Parathyroid adenoma (tissue), 2 donors: ENCODE data around the gene MAP2.

ENCODE experiments used
- H2AFZ ChIP-seq: fragments of 300-600 bp; sonication (generic); one replicate; pipeline ENCODE4 v1.7.0; 2017; ENCODE audit warnings: antibody characterized with exemption, mild to moderate bottlenecking
- H3K27ac ChIP-seq: fragments of 300-600 bp; sonication (generic); one replicate; pipeline ENCODE4 v1.7.0; 2017
- H3K27me3 ChIP-seq: fragments of 300-600 bp; sonication (generic); one replicate; pipeline ENCODE4 v1.7.0; 2017; ENCODE audit warnings: low read length; ENCODE audit not compliant: control insufficient read depth, insufficient read depth
- H3K36me3 ChIP-seq: fragments of 300-600 bp; sonication (generic); one replicate; pipeline ENCODE4 v1.7.0; 2017; ENCODE audit warnings: low read length; ENCODE audit not compliant: control insufficient read depth, insufficient read depth
- H3K4me1 ChIP-seq: fragments of 300-600 bp; sonication (generic); one replicate; pipeline ENCODE4 v1.7.0; 2017; ENCODE audit warnings: control low read depth
- H3K4me2 ChIP-seq: fragments of 300-600 bp; sonication (generic); one replicate; pipeline ENCODE4 v1.7.0; 2017; ENCODE audit warnings: low read length
- H3K4me3 ChIP-seq: fragments of 300-600 bp; sonication (generic); one replicate; pipeline ENCODE4 v1.7.0; 2017; ENCODE audit warnings: low read depth, low read length
- H3K79me2 ChIP-seq: fragments of 300-600 bp; sonication (generic); one replicate; pipeline ENCODE4 v1.7.0; 2017; ENCODE audit warnings: control low read depth
- H3K9ac ChIP-seq: fragments of 300-600 bp; sonication (generic); one replicate; pipeline ENCODE4 v1.7.0; 2017; ENCODE audit warnings: mild to moderate bottlenecking
- H3K9me3 ChIP-seq: fragments of 300-600 bp; sonication (generic); one replicate; pipeline ENCODE4 v1.7.0; 2017; ENCODE audit warnings: low read length; ENCODE audit not compliant: control insufficient read depth
- CTCF ChIP-seq: fragments of 300-600 bp; sonication (generic); IDR thresholded peaks from one replicate; pipeline ENCODE4 v1.7.0; 2017; ENCODE audit warnings: antibody characterized with exemption, mild to moderate bottlenecking
- donor health status: primary hyperparathyroidism.

MAP2 gene

DNA sequence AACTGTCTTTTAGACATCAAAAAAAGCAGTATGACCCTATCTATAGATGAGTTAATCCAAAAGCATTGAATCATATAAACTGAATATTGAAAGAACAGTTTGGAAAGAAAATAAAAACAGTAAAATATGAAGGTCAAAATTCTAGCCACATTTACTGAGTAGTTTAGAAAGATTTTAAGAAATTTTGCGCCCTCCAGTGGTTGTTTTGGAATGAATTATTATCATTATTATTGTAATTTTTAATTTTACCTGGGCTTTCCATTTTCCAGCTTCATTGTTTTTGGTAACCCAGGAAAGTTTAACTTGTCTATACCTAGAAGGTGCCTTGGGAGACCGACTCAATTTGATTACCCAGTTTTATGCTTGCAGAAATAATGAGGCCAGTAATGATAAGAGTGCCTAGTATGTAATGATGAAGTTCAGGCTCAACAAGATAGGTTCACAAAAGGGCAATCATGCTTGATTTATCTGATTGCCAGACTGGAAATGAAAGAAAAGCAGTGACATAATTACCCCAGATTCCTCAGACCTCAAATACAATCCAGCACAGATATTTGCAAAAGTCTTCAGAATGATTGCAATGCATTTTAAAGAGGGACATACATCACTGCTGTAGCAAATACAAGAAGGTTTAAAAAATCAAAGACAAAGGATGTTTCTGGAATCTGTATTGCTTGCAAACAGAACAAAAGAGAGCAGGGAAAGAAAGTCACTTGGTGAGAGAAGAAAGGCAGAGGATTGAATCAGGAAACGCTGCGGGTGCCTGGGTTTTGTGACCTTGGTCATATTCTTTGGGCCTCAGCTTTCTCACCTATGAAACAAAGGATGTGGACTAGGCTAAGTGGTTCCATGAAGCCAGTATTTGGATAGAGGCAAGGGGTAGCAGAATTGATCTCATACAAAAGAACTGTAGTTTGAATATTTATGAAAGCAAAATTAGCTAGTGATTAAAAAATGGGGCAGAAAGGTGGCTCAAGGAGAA, 153.8 kb downstream of the MAP2 start:
- no peak overlapping the region for H2AFZ ChIP-seq
- H3K27ac ChIP-seq: no peak overlapping the region
- no peak overlapping the region for H3K4me3 ChIP-seq
- TF ChIP-seq CTCF: peak; percentile 10
- no peak overlapping the region for H3K4me2 ChIP-seq
- H3K9me3 ChIP-seq: no peaks in the 10 kb centered on the region
- H3K79me2 ChIP-seq: no peaks in the 10 kb centered on the region
- no peaks in the 10 kb centered on the region for H3K36me3 ChIP-seq
- H3K27me3 ChIP-seq: no peaks in the 10 kb centered on the region
- no peaks in the 10 kb centered on the region for H3K4me1 ChIP-seq
- H3K9ac ChIP-seq: no peak overlapping the region

- H2AFZ ChIP-seq: no peak overlapping the region
- H3K27ac ChIP-seq: no peak overlapping the region
- H3K9ac ChIP-seq: no peak overlapping the region
Measured at GRCh38 chr2:209578394-209579001, 154.7 kb downstream of the MAP2 start.

GRCh38 chr2:209579230-209579749, 155.4 kb downstream of the MAP2 start:
- Histone ChIP-seq H3K4me1 (no peaks in the 10 kb centered on the region), H2AFZ (peak overlapping the region; percentile 10), H3K4me3 (no peak overlapping the region), H3K27ac (no peak overlapping the region), H3K79me2 (no peaks in the 10 kb centered on the region), H3K9ac (no peak overlapping the region), H3K36me3 (no peaks in the 10 kb centered on the region), H3K4me2 (no peak overlapping the region), H3K9me3 (no peaks in the 10 kb centered on the region), H3K27me3 (no peaks in the 10 kb centered on the region)
- TF ChIP-seq CTCF: no peak

More at GRCh38 chr2:209578394-209579001, 154.7 kb downstream of the MAP2 start:
- H3K4me2 ChIP-seq: no peak overlapping the region
- H3K4me1 ChIP-seq: no peaks in the 10 kb centered on the region
- no peaks in the 10 kb centered on the region for H3K9me3 ChIP-seq
- TF ChIP-seq CTCF: no peak
- no peak overlapping the region for H3K4me3 ChIP-seq
- H3K79me2 ChIP-seq: no peaks in the 10 kb centered on the region
- H3K36me3 ChIP-seq: no peaks in the 10 kb centered on the region
- H3K27me3 ChIP-seq: no peaks in the 10 kb centered on the region

- Histone ChIP-seq H3K9ac (no peak overlapping the region), H2AFZ (no peak overlapping the region), H3K4me1 (no peaks in the 10 kb centered on the region), H3K4me3 (no peak overlapping the region), H3K79me2 (no peaks in the 10 kb centered on the region), H3K27me3 (no peaks in the 10 kb centered on the region), H3K9me3 (no peaks in the 10 kb centered on the region), H3K36me3 (no peaks in the 10 kb centered on the region), H3K27ac (no peak overlapping the region), H3K4me2 (no peak overlapping the region)
- TF ChIP-seq CTCF: no peak
Measured at GRCh38 chr2:209581040-209581439, 157.2 kb downstream of the MAP2 start.
